WI38 (cell line): Measurements from ENCODE around the gene ABCF3.

Source experiments
- H3K4me3 ChIP-seq: 2 replicates; pipeline ENCODE4 v1.5.1; 2011; ENCODE audit warnings: low read depth, mild to moderate bottlenecking, control low read depth, low read length
- CTCF ChIP-seq: IDR thresholded peaks from 2 replicates; pipeline ENCODE4 v1.5.1; 2012; ENCODE audit warnings: low read depth, mild to moderate bottlenecking, control low read depth, low read length

The ABCF3 gene

GRCh38 chr3:184188080-184188479, 2.1 kb downstream of the ABCF3 start:
- no peak for TF ChIP-seq CTCF
- no peak overlapping the region for H3K4me3 ChIP-seq

GRCh38 chr3:184189421-184189820, 3.4 kb downstream of the ABCF3 start:
- no peak for TF ChIP-seq CTCF
- H3K4me3 ChIP-seq, result no peak overlapping the region

GRCh38 chr3:184192889-184193288, 6.9 kb downstream of the ABCF3 start:
- TF ChIP-seq CTCF, result no peak
- no peak overlapping the region for H3K4me3 ChIP-seq

- no peak overlapping the region for H3K4me3 ChIP-seq
- TF ChIP-seq CTCF, result no peak
Observed at GRCh38 chr3:184193991-184194539, 8.1 kb downstream of the ABCF3 start.

GRCh38 chr3:184196536-184196935, 10.5 kb downstream of the ABCF3 start:
- no peak for TF ChIP-seq CTCF
- H3K4me3 ChIP-seq, result no peak overlapping the region

GRCh38 chr3:184198509-184198908, 12.5 kb downstream of the ABCF3 start:
- no peak for TF ChIP-seq CTCF

GRCh38 chr3:184200825-184201224, 14.8 kb downstream of the ABCF3 start:
- no peak for TF ChIP-seq CTCF
- no peak overlapping the region for H3K4me3 ChIP-seq

More at GRCh38 chr3:184198509-184198908, 12.5 kb downstream of the ABCF3 start:
- H3K4me3 ChIP-seq, result no peak overlapping the region
